ENCODE results near the gene BRAF.
"Not testable (repeated sequence)": the region's sequence is repeated elsewhere in the genome, so short reads cannot be mapped to it uniquely, and the experiment has no call there.

Gene BRAF

GRCh38 chr7:140876519-140877248 lies 48.0 kb downstream of the BRAF start:
- DNase-seq (ENCODE audit: low read depth in 3 of 3): no peak

GRCh38 chr7:140873434-140873833 lies 51.3 kb downstream of the BRAF start:
- DNase-seq (ENCODE audit: low read depth in 3 of 3): no peak

- DNase-seq (ENCODE audit: low read depth in 3 of 3): no peak
Observed at GRCh38 chr7:140870003-140870402, 54.7 kb downstream of the BRAF start.

GRCh38 chr7:140869430-140869829 lies 55.3 kb downstream of the BRAF start:
- DNase-seq (ENCODE audit: low read depth in 3 of 3): no peak

- DNase-seq (ENCODE audit: low read depth in 3 of 3): no peak
Observed at GRCh38 chr7:140867467-140868462, 57.0 kb downstream of the BRAF start.

- no peak for DNase-seq (ENCODE audit: low read depth in 3 of 3)
Observed at GRCh38 chr7:140866926-140867325, 57.8 kb downstream of the BRAF start.

- no peak for DNase-seq (ENCODE audit: low read depth in 3 of 3)
Observed at GRCh38 chr7:140864732-140865131, 60.0 kb downstream of the BRAF start.

- DNase-seq (ENCODE audit: low read depth in 3 of 3): no peak
Observed at GRCh38 chr7:140863867-140864266, 60.9 kb downstream of the BRAF start.

- no peak for DNase-seq (ENCODE audit: low read depth in 3 of 3)
Observed at GRCh38 chr7:140863184-140863583, 61.5 kb downstream of the BRAF start.

- no peak for DNase-seq (ENCODE audit: low read depth in 3 of 3)
Observed at GRCh38 chr7:140857048-140857447, 67.7 kb downstream of the BRAF start.

- DNase-seq (ENCODE audit: low read depth in 3 of 3): no peak
Observed at GRCh38 chr7:140841166-140841715, 83.5 kb downstream of the BRAF start.

- DNase-seq (ENCODE audit: low read depth in 3 of 3): no peak
Observed at GRCh38 chr7:140831724-140832123, 93.0 kb downstream of the BRAF start.

GRCh38 chr7:140829720-140830119 lies 95.0 kb downstream of the BRAF start:
- DNase-seq (ENCODE audit: low read depth in 3 of 3): no peak

- DNase-seq (ENCODE audit: low read depth in 3 of 3): no peak
Observed at GRCh38 chr7:140828741-140829140, 96.0 kb downstream of the BRAF start.

- DNase-seq (ENCODE audit: low read depth in 3 of 3): not testable (repeated sequence)
Observed at GRCh38 chr7:140817383-140817782, 107.3 kb downstream of the BRAF start.

GRCh38 chr7:140810830-140811556 lies 113.7 kb downstream of the BRAF start:
- peak; percentile 15 to 49 (median 18) for DNase-seq (ENCODE audit: low read depth in 3 of 3)

- no peak for DNase-seq (ENCODE audit: low read depth in 3 of 3)
Observed at GRCh38 chr7:140810385-140810784, 114.3 kb downstream of the BRAF start.

- no peak for DNase-seq (ENCODE audit: low read depth in 3 of 3)
Observed at GRCh38 chr7:140778975-140779374, 145.8 kb downstream of the BRAF start.

GRCh38 chr7:140778568-140778967 lies 146.2 kb downstream of the BRAF start:
- no peak for DNase-seq (ENCODE audit: low read depth in 3 of 3)

- DNase-seq (ENCODE audit: low read depth in 3 of 3): no peak
Observed at GRCh38 chr7:140774371-140774770, 150.4 kb downstream of the BRAF start.

- no peak for DNase-seq (ENCODE audit: low read depth in 3 of 3)
Observed at GRCh38 chr7:140773104-140773503, 151.6 kb downstream of the BRAF start.

- no peak for DNase-seq (ENCODE audit: low read depth in 3 of 3)
Observed at GRCh38 chr7:140771826-140772225, 152.9 kb downstream of the BRAF start.
